ENCODE measurements around the gene C7orf25. TPM values are rescaled to one million over a fixed set of nuclear protein-coding genes. Genes with fewer than 3 reads are reported as not detected.
A peak's percentile ranks its signal among the peaks of the same experiment; 100 is the strongest.

The C7orf25 gene
- polyA plus RNA-seq, 3 donors: 5.3 to 6.7 (median 6.0) TPM

DNA sequence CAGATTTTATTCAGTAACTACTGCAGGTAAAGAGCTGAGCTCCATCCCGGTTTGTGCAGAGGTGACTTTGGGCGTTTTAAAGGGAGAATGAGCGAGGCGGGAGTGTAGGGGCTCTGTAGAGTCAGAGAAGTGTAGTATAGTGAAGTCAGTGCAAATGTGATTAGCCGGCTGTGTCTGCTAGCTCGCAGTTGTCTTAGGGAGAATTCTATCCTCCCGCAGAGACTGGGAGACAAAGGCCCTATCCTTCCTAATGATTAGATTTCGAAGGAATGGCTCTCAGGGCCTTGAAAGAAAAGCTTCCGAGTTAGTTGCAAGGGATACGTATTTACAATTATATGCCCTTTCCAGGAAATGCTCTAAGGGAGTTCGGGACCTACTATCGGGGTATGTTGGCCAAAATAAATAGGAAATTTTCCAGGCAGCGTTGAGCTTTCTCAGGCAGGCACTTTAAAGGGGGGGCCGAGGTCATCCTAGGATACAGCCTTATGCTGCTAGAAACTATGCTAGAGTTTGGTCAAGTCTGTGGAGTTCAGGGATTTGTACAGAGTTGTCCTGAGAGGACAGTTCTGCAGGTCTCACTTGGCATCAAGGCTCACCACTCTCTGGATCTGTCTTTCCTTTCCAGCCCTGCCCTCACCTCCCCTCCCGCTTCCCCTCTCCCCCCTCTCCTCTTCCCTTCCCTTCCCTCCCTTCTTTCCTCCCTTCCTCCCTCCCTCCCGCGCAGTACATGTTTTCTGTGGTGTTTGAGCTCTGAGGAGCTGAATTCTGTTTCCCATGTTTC lies 21.1 kb upstream of the C7orf25 start:
- DNase-seq: peak; percentile 58

GRCh38 chr7:42931834-42932651 lies 20.2 kb upstream of the C7orf25 start, which contains the start of the genes MRPL32 and PSMA2:
TSS of gene MRPL32 (plus strand) at chr7:42932376. CDS start at chr7:42932387, 11 bp downstream.
TSS of gene PSMA2 (minus strand) at chr7:42932174. CDS start at chr7:42932158, 16 bp downstream.
- peak; percentile 98 for DNase-seq

DNA sequence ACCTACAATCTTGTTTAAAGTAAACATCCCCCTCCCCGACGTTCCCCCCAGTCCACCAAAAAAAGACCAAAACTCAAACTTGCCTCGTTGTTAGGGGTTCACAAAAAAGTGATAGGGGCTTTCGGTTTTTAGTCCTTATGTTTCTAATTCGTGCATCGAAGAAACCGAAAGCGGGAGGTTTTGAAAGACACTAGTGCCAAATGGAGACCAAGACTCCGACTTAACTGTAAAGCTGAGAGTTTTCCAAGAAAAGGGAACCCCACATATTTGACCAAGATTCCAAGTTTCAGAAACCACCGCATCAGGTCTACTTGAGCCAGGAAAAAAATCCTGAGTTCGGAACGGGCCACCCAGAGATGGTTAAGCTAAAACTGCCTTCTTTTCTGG lies 19.6 kb upstream of the C7orf25 start:
- no peak for DNase-seq

DNA sequence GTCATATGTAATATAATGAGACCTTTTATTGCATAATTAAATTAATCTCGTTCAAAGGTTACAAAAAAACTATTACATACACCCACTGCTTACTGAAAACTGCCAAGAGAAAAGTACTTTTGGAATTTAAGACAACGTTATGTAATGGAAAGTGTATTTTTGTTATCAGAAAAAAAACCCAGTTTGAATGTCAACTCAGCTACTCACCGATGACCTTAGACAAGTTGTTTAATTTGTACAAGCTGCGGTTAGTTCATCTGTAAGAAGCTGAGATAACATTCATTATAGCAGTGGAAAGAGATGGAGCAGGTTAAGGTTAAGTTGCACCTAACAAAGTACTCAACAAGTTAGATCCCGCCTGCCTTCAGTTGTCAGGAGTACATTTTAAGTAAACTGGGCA lies 19.0 kb upstream of the C7orf25 start:
- DNase-seq: no peak

DNA sequence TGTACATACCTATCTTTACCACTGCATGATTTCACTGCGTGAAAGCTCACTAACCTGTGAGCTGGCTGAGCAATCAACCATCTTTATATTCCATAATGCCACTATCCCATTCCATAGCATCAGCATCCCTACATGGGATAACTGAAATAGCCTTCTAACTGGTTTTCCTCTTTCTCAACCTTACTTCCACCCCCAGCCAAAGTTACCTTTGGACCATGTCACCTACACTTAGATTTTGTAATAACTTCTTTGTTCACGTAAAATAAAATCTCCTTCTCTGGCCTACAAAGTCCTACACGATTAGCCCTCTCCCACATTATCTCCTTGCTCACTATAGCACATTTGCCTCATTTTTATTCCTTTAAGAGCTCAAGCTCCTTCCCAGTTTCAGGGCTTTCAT lies 17.6 kb upstream of the C7orf25 start:
- no peak for DNase-seq

- DNase-seq: no peak
Observed at GRCh38 chr7:42928754-42929153, 16.9 kb upstream of the C7orf25 start.

DNA sequence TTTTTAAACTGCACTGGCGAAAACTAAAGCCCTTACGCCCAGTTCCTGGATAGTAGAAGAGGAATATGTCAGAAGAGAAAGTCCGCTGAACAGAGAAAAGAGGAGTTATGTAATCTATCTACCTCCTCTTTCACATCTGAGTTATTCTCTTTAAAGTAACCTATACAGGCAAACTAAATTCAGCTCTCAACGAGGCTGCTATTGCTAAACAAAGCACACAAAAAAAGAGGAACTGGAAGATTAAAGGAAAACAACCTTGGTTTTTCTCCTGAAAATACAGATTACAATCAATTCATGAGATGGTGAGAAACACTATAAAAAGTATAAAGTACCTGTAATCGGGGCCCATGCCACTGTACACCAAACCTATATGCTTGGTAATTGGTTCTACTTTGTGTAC lies 14.3 kb upstream of the C7orf25 start:
- no peak for DNase-seq

- DNase-seq: no peak
Observed at GRCh38 chr7:42925630-42926029, 13.8 kb upstream of the C7orf25 start.

GRCh38 chr7:42924223-42924838 lies 12.5 kb upstream of the C7orf25 start:
- DNase-seq: no peak

DNA sequence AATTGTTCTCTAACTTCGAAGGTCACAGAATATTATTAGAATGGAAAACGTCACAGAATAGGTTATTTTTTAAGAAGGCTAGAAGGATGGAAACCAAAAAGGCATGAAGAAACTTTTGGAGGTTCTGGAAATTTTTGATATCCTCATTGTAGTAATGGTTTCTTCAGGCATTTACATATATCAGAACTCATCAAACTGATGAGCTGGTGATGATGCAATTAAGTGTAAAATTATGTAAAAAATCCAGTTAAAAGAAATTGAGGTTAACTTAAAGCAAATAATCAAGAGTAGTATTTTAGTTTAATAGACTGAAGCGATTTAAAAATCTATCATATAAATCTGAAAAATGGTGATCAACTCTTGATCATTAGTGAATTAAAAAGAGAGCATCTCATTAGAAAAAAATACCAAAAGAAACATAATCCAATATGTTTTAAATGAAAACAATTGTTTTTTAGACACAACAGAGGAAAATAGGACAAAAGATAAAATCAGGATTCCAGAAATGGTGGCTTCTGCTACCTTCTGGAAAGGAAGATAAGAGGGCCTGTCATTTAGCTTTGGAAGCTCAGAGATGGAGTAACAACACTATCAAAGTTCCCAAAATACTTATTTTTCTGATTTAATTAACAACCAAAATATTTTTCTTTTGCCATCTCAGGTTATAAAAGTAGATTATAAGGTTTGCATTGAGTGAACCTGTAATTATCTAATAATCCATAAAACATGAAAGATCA lies 10.3 kb upstream of the C7orf25 start:
- no peak for DNase-seq

DNA sequence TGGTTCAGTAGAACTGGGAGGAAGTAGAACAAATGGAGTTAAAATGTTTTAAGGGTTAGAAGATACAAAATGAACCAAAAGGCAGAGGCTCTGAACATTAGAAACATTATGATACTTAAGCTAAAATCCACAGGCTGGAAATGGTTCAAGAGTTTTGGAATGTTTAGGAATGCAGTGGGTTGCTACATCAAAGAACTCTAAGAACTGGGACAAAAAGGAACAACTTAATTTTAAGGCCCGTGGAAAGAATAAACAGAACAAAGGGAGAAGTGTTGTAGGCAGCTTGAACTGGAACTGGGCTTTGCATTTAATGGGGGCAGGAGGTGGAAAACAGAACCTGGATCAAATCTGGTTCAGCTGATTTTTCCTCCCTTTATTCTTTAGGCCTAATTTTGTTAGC lies 3.5 kb upstream of the C7orf25 start:
- no peak for DNase-seq

GRCh38 chr7:42914421-42915045 lies 2.7 kb upstream of the C7orf25 start:
- no peak for DNase-seq

- DNase-seq: no peak
Observed at GRCh38 chr7:42914009-42914408, 2.1 kb upstream of the C7orf25 start.

- DNase-seq: no peak
Observed at GRCh38 chr7:42913591-42913990, 1.7 kb upstream of the C7orf25 start.

GRCh38 chr7:42910306-42910705 lies 1.6 kb downstream of the C7orf25 start:
- DNase-seq: no peak

DNA sequence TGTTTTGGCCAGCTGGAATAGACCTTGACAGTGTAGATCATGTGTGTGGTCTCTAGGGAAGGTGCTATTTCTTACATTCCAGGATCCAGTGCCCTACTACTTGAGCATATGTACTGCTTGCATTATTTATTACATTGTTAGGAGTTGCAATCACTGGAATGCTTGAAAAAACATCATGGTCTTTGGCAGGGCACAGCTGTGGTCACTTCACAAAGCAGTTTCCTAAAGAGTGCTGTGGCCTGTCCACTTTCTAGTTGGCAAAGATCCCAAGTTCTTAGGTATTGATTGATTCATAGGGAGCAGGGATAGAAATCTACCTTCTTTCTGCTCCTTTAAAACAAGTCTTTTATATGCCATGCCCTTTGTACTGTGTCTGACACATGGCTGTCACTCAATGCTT lies 4.6 kb downstream of the C7orf25 start:
- DNase-seq: no peak

GRCh38 chr7:42906181-42906580 lies 5.7 kb downstream of the C7orf25 start:
- DNase-seq: no peak

- DNase-seq: no peak
Observed at GRCh38 chr7:42902331-42902730, 9.5 kb downstream of the C7orf25 start.

DNA sequence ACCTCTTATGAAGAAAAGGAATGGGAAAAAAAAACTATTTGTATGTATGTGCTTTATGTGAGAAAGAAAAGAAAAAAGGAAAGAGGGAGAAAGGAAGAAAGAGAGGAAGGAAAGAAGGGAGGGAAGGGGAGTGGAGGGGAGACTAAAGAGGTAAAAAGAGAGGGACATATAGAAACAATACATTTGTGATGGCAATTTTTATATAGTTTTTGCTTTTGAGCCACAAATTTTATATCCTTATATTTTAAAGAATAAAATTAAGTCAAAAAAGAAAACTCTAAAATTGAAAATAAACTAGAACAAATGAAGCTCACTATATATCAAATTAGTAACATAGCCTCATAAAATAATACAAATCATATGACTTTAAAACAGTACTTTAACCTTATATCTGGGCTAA lies 11.0 kb downstream of the C7orf25 start:
- DNase-seq: no peak

DNA sequence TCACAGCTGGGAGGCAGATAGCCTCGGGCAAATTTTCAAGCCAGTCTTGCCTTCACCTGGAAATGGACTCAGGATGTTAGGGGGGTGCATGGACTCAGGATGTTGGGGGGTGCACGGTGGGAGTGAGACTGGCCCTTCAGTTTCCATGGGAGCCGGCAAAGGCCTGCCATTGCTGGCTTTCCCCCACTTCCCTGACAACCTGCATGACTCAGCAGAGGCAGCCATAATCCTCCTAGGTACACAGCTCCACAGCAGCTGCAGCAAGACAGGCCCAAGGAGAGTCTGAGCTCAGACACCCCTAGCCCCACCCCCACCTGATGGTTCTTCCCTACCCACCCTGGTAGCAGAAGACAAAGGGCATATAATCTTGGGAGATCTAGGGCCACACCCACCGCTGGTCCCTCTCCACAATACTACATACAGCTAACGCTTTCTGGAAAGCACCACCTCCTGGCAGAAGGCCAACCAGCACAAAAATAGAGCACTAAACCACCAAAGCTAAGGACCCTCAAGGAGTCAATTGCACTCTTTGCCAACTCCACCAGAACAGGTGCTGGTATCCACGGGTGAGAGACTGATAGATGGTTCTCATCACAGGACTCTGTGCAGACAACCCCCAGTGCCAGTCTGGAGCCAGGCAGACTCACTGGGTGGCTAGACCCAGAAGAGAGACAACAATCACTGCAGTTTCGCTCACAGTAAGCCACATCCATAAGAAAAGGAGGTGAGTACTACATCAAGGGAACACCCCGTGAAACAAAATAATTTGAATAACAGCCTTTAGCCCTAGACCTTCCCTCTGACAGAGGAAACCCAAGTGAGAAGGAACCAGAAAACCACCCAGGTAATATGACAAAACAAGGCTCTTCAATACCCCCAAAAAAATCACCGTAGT lies 18.3 kb downstream of the C7orf25 start:
- no peak for DNase-seq
